Measurements from ENCODE around the gene ETS1. TPM values are rescaled to one million over a fixed set of nuclear protein-coding genes. Genes with fewer than 3 reads are reported as not detected.

Gene ETS1
- total RNA-seq, 3 donors from 2014 or later (not counting 1 experiment from before 2014, with no cell fraction given): 532 to 684 (median 589) TPM

- Mint-ChIP-seq H3K4me3 (no peak overlapping the region), H3K27me3 (ENCODE audit: low read depth in 2 of 2) (peaks cover 4 to 12% of the 10 kb centered on the region in 2 donors), H3K27ac (no peak overlapping the region), H3K36me3 (no peaks in the 10 kb centered on the region), H3K4me1 (no peaks in the 10 kb centered on the region), H3K9me3 (no peaks in the 10 kb centered on the region)
- Histone ChIP-seq H3K4me3 (ENCODE audit: low read length) (no peak overlapping the region), H3K27me3 (ENCODE audit: control insufficient read depth, insufficient read depth, low read length) (no peaks in the 10 kb centered on the region), H3K4me1 (ENCODE audit: control insufficient read depth, insufficient read depth, low read length) (no peaks in the 10 kb centered on the region), H3K9me3 (ENCODE audit: control insufficient read depth, insufficient read depth, low read length) (no peaks in the 10 kb centered on the region), H3K27ac (ENCODE audit: low read length) (no peak overlapping the region), H3K36me3 (ENCODE audit: control insufficient read depth, insufficient read depth, low read length) (no peaks in the 10 kb centered on the region)
- no peak for ATAC-seq
- TF ChIP-seq CTCF (IDR thresholded peaks at IDR 0.05): no peak
- no peak for DNase-seq
- WGBS (ENCODE audit: insufficient coverage): 85% methylated on average over 4 of the region's 4 CpGs
- intact Hi-C loops (cut with micrococcal nuclease): no loop called here
These were observed 5.9 kb upstream of the ETS1 start for GRCh38 chr11:128593281-128593680.

- no peak for TF ChIP-seq CTCF (IDR thresholded peaks at IDR 0.05)
- WGBS (ENCODE audit: insufficient coverage): 94% methylated on average over 7 of the region's 7 CpGs
- no peak overlapping the region for H3K4me3 Mint-ChIP-seq
- H3K27me3 Mint-ChIP-seq (ENCODE audit: low read depth in 2 of 2): peaks cover 4 to 12% of the 10 kb centered on the region in 2 donors
- no peaks in the 10 kb centered on the region for H3K4me1 ChIP-seq (ENCODE audit: control insufficient read depth, insufficient read depth, low read length)
- H3K27ac ChIP-seq (ENCODE audit: low read length): no peak overlapping the region
- H3K4me3 ChIP-seq (ENCODE audit: low read length): no peak overlapping the region
- no peaks in the 10 kb centered on the region for H3K9me3 Mint-ChIP-seq
- H3K27me3 ChIP-seq (ENCODE audit: control insufficient read depth, insufficient read depth, low read length): no peaks in the 10 kb centered on the region
- no peaks in the 10 kb centered on the region for H3K9me3 ChIP-seq (ENCODE audit: control insufficient read depth, insufficient read depth, low read length)
- H3K27ac Mint-ChIP-seq: no peak overlapping the region
- no peaks in the 10 kb centered on the region for H3K36me3 Mint-ChIP-seq
- H3K4me1 Mint-ChIP-seq: no peaks in the 10 kb centered on the region
- ATAC-seq (no peak), DNase-seq (no peak)
- intact Hi-C loops (cut with micrococcal nuclease): no loop called here
- H3K36me3 ChIP-seq (ENCODE audit: control insufficient read depth, insufficient read depth, low read length): no peaks in the 10 kb centered on the region
These were observed 5.1 kb upstream of the ETS1 start for GRCh38 chr11:128592454-128592853.

- no peak for TF ChIP-seq CTCF (IDR thresholded peaks at IDR 0.05)
- no peak overlapping the region for H3K27ac ChIP-seq (ENCODE audit: low read length)
- intact Hi-C loops (cut with micrococcal nuclease): no loop called here
- Mint-ChIP-seq H3K27me3 (ENCODE audit: low read depth in 2 of 2) (peaks cover 8 to 12% of the 10 kb centered on the region in 2 donors), H3K36me3 (no peaks in the 10 kb centered on the region), H3K4me3 (no peak overlapping the region), H3K27ac (no peak overlapping the region), H3K9me3 (no peaks in the 10 kb centered on the region), H3K4me1 (peaks cover 4 to 7% of the 10 kb centered on the region in 2 donors)
- ATAC-seq (no peak), DNase-seq (no peak)
- H3K4me1 ChIP-seq (ENCODE audit: control insufficient read depth, insufficient read depth, low read length): no peaks in the 10 kb centered on the region
- H3K27me3 ChIP-seq (ENCODE audit: control insufficient read depth, insufficient read depth, low read length): no peaks in the 10 kb centered on the region
- H3K9me3 ChIP-seq (ENCODE audit: control insufficient read depth, insufficient read depth, low read length): no peaks in the 10 kb centered on the region
- no peak overlapping the region for H3K4me3 ChIP-seq (ENCODE audit: low read length)
- WGBS (ENCODE audit: insufficient coverage): 97% methylated on average over 4 of the region's 4 CpGs
- H3K36me3 ChIP-seq (ENCODE audit: control insufficient read depth, insufficient read depth, low read length): no peaks in the 10 kb centered on the region
These were observed 3.2 kb upstream of the ETS1 start for GRCh38 chr11:128590587-128590986.

GRCh38 chr11:128589998-128590397 is 2.6 kb upstream of the ETS1 start:
- no peak overlapping the region for H3K27ac Mint-ChIP-seq
- no peak overlapping the region for H3K4me3 Mint-ChIP-seq
- no peaks in the 10 kb centered on the region for H3K9me3 Mint-ChIP-seq
- Histone ChIP-seq H3K36me3 (ENCODE audit: control insufficient read depth, insufficient read depth, low read length) (no peaks in the 10 kb centered on the region), H3K4me3 (ENCODE audit: low read length) (no peak overlapping the region), H3K9me3 (ENCODE audit: control insufficient read depth, insufficient read depth, low read length) (no peaks in the 10 kb centered on the region), H3K27ac (ENCODE audit: low read length) (no peak overlapping the region), H3K27me3 (ENCODE audit: control insufficient read depth, insufficient read depth, low read length) (no peaks in the 10 kb centered on the region), H3K4me1 (ENCODE audit: control insufficient read depth, insufficient read depth, low read length) (no peaks in the 10 kb centered on the region)
- ATAC-seq (no peak), DNase-seq (no peak)
- no peaks in the 10 kb centered on the region for H3K36me3 Mint-ChIP-seq
- H3K4me1 Mint-ChIP-seq: peaks cover 6 to 8% of the 10 kb centered on the region in 2 donors
- no peak for TF ChIP-seq CTCF (IDR thresholded peaks at IDR 0.05)
- peaks cover 9 to 12% of the 10 kb centered on the region in 2 donors for H3K27me3 Mint-ChIP-seq (ENCODE audit: low read depth in 2 of 2)
- WGBS (ENCODE audit: insufficient coverage): no CpG with 5 or more reads among the region's 1 CpG
- intact Hi-C loops (cut with micrococcal nuclease): no loop called here
